Measurements from ENCODE around the gene LHX1.

Gene LHX1

GRCh38 chr17:36950027-36950426 lies 12.8 kb downstream of the LHX1 start:
- Histone ChIP-seq H3K27ac (ENCODE audit: poor library complexity, severe bottlenecking) (no peak overlapping the region), H3K27me3 (ENCODE audit: insufficient read depth, poor library complexity, severe bottlenecking) (peaks cover 31% of the 10 kb centered on the region), H3K4me3 (ENCODE audit: severe bottlenecking) (peak overlapping the region; percentile 85), H3K4me1 (ENCODE audit: insufficient read depth, poor library complexity, severe bottlenecking) (peaks cover 7% of the 10 kb centered on the region), H3K9me3 (ENCODE audit: severe bottlenecking) (no peaks in the 10 kb centered on the region), H3K36me3 (ENCODE audit: low read depth) (peaks cover 50% of the 10 kb centered on the region)
- ATAC-seq (ENCODE audit: low read depth) (no peak), DNase-seq (ENCODE audit: low spot score) (no peak)
- no peak for TF ChIP-seq CTCF (IDR thresholded peaks at IDR 0.05; ENCODE audit: poor library complexity, severe bottlenecking)

- peaks cover 18% of the 10 kb centered on the region for H3K27me3 ChIP-seq (ENCODE audit: insufficient read depth, poor library complexity, severe bottlenecking)
- H3K4me3 ChIP-seq (ENCODE audit: severe bottlenecking): no peak overlapping the region
- peaks cover 62% of the 10 kb centered on the region for H3K36me3 ChIP-seq (ENCODE audit: low read depth)
Measured at GRCh38 chr17:36951084-36951789, 14.0 kb downstream of the LHX1 start.

GRCh38 chr17:36971508-36971907 lies 34.2 kb downstream of the LHX1 start:
- Histone ChIP-seq H3K27me3 (ENCODE audit: insufficient read depth, poor library complexity, severe bottlenecking) (no peaks in the 10 kb centered on the region), H3K4me3 (ENCODE audit: severe bottlenecking) (no peak overlapping the region), H3K9me3 (ENCODE audit: severe bottlenecking) (no peaks in the 10 kb centered on the region), H3K36me3 (ENCODE audit: low read depth) (peaks cover 13% of the 10 kb centered on the region), H3K4me1 (ENCODE audit: insufficient read depth, poor library complexity, severe bottlenecking) (no peaks in the 10 kb centered on the region), H3K27ac (ENCODE audit: poor library complexity, severe bottlenecking) (no peak overlapping the region)
- no peak for TF ChIP-seq CTCF (IDR thresholded peaks at IDR 0.05; ENCODE audit: poor library complexity, severe bottlenecking)
- ATAC-seq (ENCODE audit: low read depth): no peak
- no peak for DNase-seq (ENCODE audit: low spot score)

More at GRCh38 chr17:36951084-36951789, 14.0 kb downstream of the LHX1 start:
- DNase-seq (ENCODE audit: low spot score) (no peak), ATAC-seq (ENCODE audit: low read depth) (no peak)
- H3K27ac ChIP-seq (ENCODE audit: poor library complexity, severe bottlenecking): no peak overlapping the region
- TF ChIP-seq CTCF (IDR thresholded peaks at IDR 0.05; ENCODE audit: poor library complexity, severe bottlenecking): no peak
- H3K4me1 ChIP-seq (ENCODE audit: insufficient read depth, poor library complexity, severe bottlenecking): peaks cover 7% of the 10 kb centered on the region
- H3K9me3 ChIP-seq (ENCODE audit: severe bottlenecking): no peaks in the 10 kb centered on the region

GRCh38 chr17:36972186-36972700 lies 35.0 kb downstream of the LHX1 start:
- TF ChIP-seq CTCF (IDR thresholded peaks at IDR 0.05; ENCODE audit: poor library complexity, severe bottlenecking): no peak
- no peaks in the 10 kb centered on the region for H3K27me3 ChIP-seq (ENCODE audit: insufficient read depth, poor library complexity, severe bottlenecking)
- no peak overlapping the region for H3K4me3 ChIP-seq (ENCODE audit: severe bottlenecking)
- H3K4me1 ChIP-seq (ENCODE audit: insufficient read depth, poor library complexity, severe bottlenecking): no peaks in the 10 kb centered on the region
- H3K36me3 ChIP-seq (ENCODE audit: low read depth): peaks cover 13% of the 10 kb centered on the region
- no peak overlapping the region for H3K27ac ChIP-seq (ENCODE audit: poor library complexity, severe bottlenecking)
- ATAC-seq (ENCODE audit: low read depth) (no peak), DNase-seq (ENCODE audit: low spot score) (no peak)
- H3K9me3 ChIP-seq (ENCODE audit: severe bottlenecking): no peaks in the 10 kb centered on the region

- ATAC-seq (ENCODE audit: low read depth) (no peak), DNase-seq (ENCODE audit: low spot score) (no peak)
- no peaks in the 10 kb centered on the region for H3K27me3 ChIP-seq (ENCODE audit: insufficient read depth, poor library complexity, severe bottlenecking)
- H3K9me3 ChIP-seq (ENCODE audit: severe bottlenecking): no peaks in the 10 kb centered on the region
- peaks cover 13% of the 10 kb centered on the region for H3K36me3 ChIP-seq (ENCODE audit: low read depth)
- no peak overlapping the region for H3K27ac ChIP-seq (ENCODE audit: poor library complexity, severe bottlenecking)
- H3K4me3 ChIP-seq (ENCODE audit: severe bottlenecking): no peak overlapping the region
- no peaks in the 10 kb centered on the region for H3K4me1 ChIP-seq (ENCODE audit: insufficient read depth, poor library complexity, severe bottlenecking)
- TF ChIP-seq CTCF (IDR thresholded peaks at IDR 0.05; ENCODE audit: poor library complexity, severe bottlenecking): no peak
Measured at GRCh38 chr17:36972905-36973304, 35.6 kb downstream of the LHX1 start.

Measured in RWPE2 (cell line).